GM23248 (cell line): ENCODE results near the gene TTC9.

ENCODE experiments used
- EZH2 ChIP-seq: fragments of 200-600 bp; sonication (generic); IDR thresholded peaks from 2 replicates; pipeline ENCODE4 v1.6.1; 2018; ENCODE audit warnings: antibody characterized with exemption, mild to moderate bottlenecking; ENCODE audit not compliant: insufficient read depth, poor library complexity, severe bottlenecking
- EZH2phosphoT487 ChIP-seq: fragments of 200-600 bp; sonication (generic); IDR thresholded peaks from 2 replicates; pipeline ENCODE4 v1.6.1; 2018; ENCODE audit warnings: antibody characterized with exemption, moderate library complexity, mild to moderate bottlenecking, low read depth; ENCODE audit not compliant: insufficient read depth

- no peak for TF ChIP-seq EZH2phosphoT487
- no peak for TF ChIP-seq EZH2
These were observed 9.8 kb upstream of the TTC9 start for GRCh38 chr14:70631948-70632347.
